ENCODE results near the gene BPGM.

DNA sequence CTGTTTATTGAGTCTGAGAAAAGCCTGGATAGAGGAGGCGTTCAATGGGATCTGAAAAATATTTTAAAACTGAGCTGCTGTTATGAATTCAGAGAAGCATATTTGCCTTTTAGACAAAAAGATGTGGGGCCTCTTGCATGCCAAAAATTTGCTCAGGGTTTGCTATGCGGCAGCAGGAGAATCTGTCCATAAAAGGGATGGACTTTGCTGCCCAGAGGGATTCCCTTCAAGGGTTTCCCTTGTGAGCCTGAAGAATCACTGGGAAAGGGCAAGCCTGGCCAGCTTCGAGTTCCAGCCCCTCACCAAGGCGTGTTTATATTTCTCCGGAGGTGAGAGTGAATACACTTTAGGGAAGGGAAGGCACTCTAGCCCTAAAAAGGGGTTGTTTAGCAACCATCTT is 77.2 kb downstream of the BPGM start:
- TF ChIP-seq EP300 (IDR thresholded peaks at IDR 0.05) (no peak), POLR2AphosphoS5 (IDR thresholded peaks at IDR 0.05) (no peak), POLR2A (IDR thresholded peaks at IDR 0.05) (no peak)
- TF ChIP-seq, protein P1, sequence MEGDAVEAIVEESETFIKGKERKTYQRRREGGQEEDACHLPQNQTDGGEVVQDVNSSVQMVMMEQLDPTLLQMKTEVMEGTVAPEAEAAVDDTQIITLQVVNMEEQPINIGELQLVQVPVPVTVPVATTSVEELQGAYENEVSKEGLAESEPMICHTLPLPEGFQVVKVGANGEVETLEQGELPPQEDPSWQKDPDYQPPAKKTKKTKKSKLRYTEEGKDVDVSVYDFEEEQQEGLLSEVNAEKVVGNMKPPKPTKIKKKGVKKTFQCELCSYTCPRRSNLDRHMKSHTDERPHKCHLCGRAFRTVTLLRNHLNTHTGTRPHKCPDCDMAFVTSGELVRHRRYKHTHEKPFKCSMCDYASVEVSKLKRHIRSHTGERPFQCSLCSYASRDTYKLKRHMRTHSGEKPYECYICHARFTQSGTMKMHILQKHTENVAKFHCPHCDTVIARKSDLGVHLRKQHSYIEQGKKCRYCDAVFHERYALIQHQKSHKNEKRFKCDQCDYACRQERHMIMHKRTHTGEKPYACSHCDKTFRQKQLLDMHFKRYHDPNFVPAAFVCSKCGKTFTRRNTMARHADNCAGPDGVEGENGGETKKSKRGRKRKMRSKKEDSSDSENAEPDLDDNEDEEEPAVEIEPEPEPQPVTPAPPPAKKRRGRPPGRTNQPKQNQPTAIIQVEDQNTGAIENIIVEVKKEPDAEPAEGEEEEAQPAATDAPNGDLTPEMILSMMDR (IDR thresholded peaks at IDR 0.05) = no peak
